HCT116 (cell line): Measurements from ENCODE around the gene SYNGR3.

Experiments used
- ATF3 ChIP-seq: IDR thresholded peaks from 2 replicates; pipeline ENCODE4 v1.6.1; 2012
- CTCF ChIP-seq, 3 experiments: fragments of 200-600 bp in 1 of 3; sonication (generic) in 1 of 3; IDR thresholded peaks in 2 of 3; conservative IDR thresholded peaks in 1 of 3; 2 replicates each; pipeline ENCODE4 v1.5.1; 2012 to 2017; ENCODE audit warnings: low read depth in 2 of 3, low read length in 2 of 3, antibody characterized with exemption in 1 of 3, borderline replicate concordance in 1 of 3, control low read depth in 1 of 3, mild to moderate bottlenecking in 1 of 3, mixed read lengths in 1 of 3, mixed run types in 1 of 3, moderate library complexity in 1 of 3; ENCODE audit not compliant: insufficient read depth in 1 of 3
- EZH2 ChIP-seq: fragments of 200-600 bp; sonication (generic); IDR thresholded peaks from 2 replicates; pipeline ENCODE4 v1.6.1; 2017; ENCODE audit warnings: antibody characterized with exemption, mixed run types
- REST ChIP-seq: IDR thresholded peaks from 2 replicates; pipeline ENCODE4 v1.6.1; 2012; ENCODE audit warnings: low read depth
- SIN3A ChIP-seq: IDR thresholded peaks from 2 replicates; pipeline ENCODE4 v1.6.1; 2012; ENCODE audit warnings: low read depth

- TF ChIP-seq ATF3: no peak
- no peak for TF ChIP-seq CTCF (IDR thresholded peaks at IDR 0.05 in 2 of 3, conservative IDR thresholded peaks at IDR 0.05 in 1 of 3; ENCODE audit: borderline replicate concordance in 1 of 3, insufficient read depth in 1 of 3, low read depth in 2 of 3, low read length in 2 of 3)
- no peak for TF ChIP-seq EZH2
- TF ChIP-seq SIN3A: no peak
- TF ChIP-seq REST: no peak
These were observed 47.3 kb downstream of the SYNGR3 start for GRCh38 chr16:2037115-2037514.
